ENCODE data around the gene NELFA. TPM values are rescaled to one million over a fixed set of nuclear protein-coding genes. Genes with fewer than 3 reads are reported as not detected.
A peak's percentile ranks its signal among the peaks of the same experiment; 100 is the strongest.

The NELFA gene
- total and polyA plus RNA-seq, 2 of the 4 experiments (the other 2 are of a cell fraction): 4.3 to 21.9 TPM

- no TSS peak for BruUV-seq (replicated peaks)
- intact Hi-C loops (cut with micrococcal nuclease): no loop called here
Observed at GRCh38 chr4:1990348-1990645, 18.5 kb downstream of the NELFA start.

More at GRCh38 chr4:1990348-1990645, 18.5 kb downstream of the NELFA start:
- H3K36me3 ChIP-seq (ENCODE audit: control insufficient read depth, insufficient read depth, low read length): peaks cover 43% of the 10 kb centered on the region
- H2AK9ac ChIP-seq (replicated peaks; ENCODE audit: low read depth, low read length, poor library complexity): no peak overlapping the region
- H3K4me3 ChIP-seq (ENCODE audit: insufficient read depth, low read depth, low read length): no peak overlapping the region
- ATAC-seq (ENCODE audit: low read depth) (no peak), DNase-seq (no peak)
- H4K5ac ChIP-seq (ENCODE audit: low read depth, low read length): no peak overlapping the region
- in situ Hi-C loops (cut with MboI; ENCODE audit: low sequenced_read_pairs): no loop called here
- H4K20me1 ChIP-seq (ENCODE audit: insufficient read depth, low read length): peaks cover 11% of the 10 kb centered on the region; the same call in 1 of the 2 replicates
- H2BK5ac ChIP-seq (ENCODE audit: low read depth, low read length, poor library complexity, severe bottlenecking): no peak overlapping the region
- H4K91ac ChIP-seq (ENCODE audit: insufficient read depth, low read depth, low read length): no peak overlapping the region
- no peak overlapping the region for H3K9ac ChIP-seq (ENCODE audit: low read depth, low read length)
- H2BK15ac ChIP-seq (ENCODE audit: low read depth, low read length): no peak overlapping the region
- no peak overlapping the region for H3K4me2 ChIP-seq (ENCODE audit: low read depth, low read length)
- ChIA-PET POLR2A (ENCODE audit: unreplicated experiment) (no interaction called here), CTCF (no interaction called here)
- peak overlapping the region; percentile 43 for H2AFZ ChIP-seq (replicated peaks; ENCODE audit: low read length, poor library complexity)
- H3K4me1 ChIP-seq (ENCODE audit: control insufficient read depth, insufficient read depth, low read length): no peaks in the 10 kb centered on the region
- H3K4ac ChIP-seq (ENCODE audit: low read depth, low read length): no peak overlapping the region
- no peak overlapping the region for H3K56ac ChIP-seq (ENCODE audit: extremely low read depth, insufficient read depth, low read length)
- dilution Hi-C loops (cut with HindIII; ENCODE audit: low sequenced_read_pairs, unreplicated experiment): no loop called here
- H3K23ac ChIP-seq (ENCODE audit: low read depth, low read length): no peak overlapping the region
- WGBS, 2 experiments (ENCODE audit: extremely low coverage in 2 of 2, insufficient read length in 1 of 2): 100% methylated on average over 1 of the region's 10 CpGs; no CpG with 5 or more reads in 1 of the 2 experiments
- H3K27ac ChIP-seq (ENCODE audit: insufficient read depth, low read length): no peak overlapping the region
- H3K14ac ChIP-seq (replicated peaks; ENCODE audit: low read depth, low read length): no peak overlapping the region
- H3K9me1 ChIP-seq (ENCODE audit: insufficient read depth, low read length): peaks cover 15% of the 10 kb centered on the region
- no peak for TF ChIP-seq POLR2A (IDR thresholded peaks at IDR 0.05; ENCODE audit: low read depth, low read length)
- H2AK5ac ChIP-seq (ENCODE audit: low read depth, low read length): no peak overlapping the region
- H4K8ac ChIP-seq (ENCODE audit: low read depth in 2 of 2, low read length in 2 of 2): no peak overlapping the region
- no peak overlapping the region for H2BK120ac ChIP-seq (ENCODE audit: low read depth, low read length)
- H3K79me1 ChIP-seq (ENCODE audit: low read depth in 1 of 2, low read length in 2 of 2): peaks cover 16 to 30% of the 10 kb centered on the region in 2 experiments
- H3K27me3 ChIP-seq (ENCODE audit: control insufficient read depth, insufficient read depth, low read length): no peaks in the 10 kb centered on the region
- H3K18ac ChIP-seq (ENCODE audit: low read depth, low read length): no peak overlapping the region
- no peaks in the 10 kb centered on the region for H3K9me3 ChIP-seq (ENCODE audit: control insufficient read depth, insufficient read depth, low read length)
- no peak overlapping the region for H2BK20ac ChIP-seq (ENCODE audit: low read depth, low read length)
